Measurements from ENCODE around the gene RORB.

Gene RORB

DNA sequence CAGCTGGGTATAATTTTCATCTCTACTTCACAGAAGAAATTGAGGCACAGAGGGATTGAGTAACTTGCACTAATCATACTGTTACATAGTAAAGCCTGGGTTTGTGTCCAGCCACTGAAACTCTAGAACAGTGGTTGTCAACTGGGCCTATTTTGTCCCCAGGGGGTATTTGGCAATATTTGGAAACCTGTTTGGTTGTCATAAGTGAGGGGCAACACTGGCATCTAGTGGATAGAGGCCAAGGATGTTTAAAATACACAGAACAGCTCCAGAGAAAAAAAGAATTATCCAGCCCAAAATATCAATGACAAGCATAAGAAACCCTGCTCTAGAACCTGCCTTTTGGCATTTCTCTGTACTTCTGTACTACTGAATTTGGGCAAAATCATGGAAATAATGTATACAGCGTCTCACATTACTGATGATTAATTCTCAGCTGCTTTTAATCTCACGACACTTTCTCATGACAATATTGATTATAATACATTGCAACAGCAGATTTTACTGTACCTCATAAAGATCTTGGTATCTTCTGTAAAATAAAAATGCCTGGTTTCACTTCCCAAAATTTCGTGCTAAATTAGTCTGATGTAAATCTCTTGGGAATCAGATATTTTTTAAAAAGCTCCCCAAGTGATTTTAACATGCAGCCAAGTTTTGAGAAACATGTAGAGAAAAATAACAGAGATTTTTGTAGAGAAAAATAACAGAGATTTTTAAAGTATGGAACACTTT is 112.7 kb downstream of the RORB start:
- DNase-seq, result no peak

- DNase-seq, result no peak
These were observed 113.5 kb downstream of the RORB start for GRCh38 chr9:74610523-74611061.

DNA sequence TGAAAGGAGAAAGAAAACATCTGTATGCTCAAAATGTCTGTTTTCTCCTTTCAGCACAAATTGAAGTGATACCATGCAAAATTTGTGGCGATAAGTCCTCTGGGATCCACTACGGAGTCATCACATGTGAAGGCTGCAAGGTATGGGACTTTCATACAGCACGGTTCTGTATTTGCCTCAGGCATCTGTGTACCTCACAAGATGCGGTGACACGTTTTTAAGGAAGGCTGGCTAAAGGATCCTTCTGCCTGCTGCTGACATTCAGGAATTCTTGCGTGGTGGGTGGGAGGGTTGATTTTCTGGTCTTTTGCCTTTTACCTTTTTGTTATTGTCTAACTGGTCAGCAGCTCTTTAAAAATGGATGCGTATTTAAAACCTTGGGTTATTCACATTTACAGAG is 133.1 kb downstream of the RORB start:
- no peak for DNase-seq

DNA sequence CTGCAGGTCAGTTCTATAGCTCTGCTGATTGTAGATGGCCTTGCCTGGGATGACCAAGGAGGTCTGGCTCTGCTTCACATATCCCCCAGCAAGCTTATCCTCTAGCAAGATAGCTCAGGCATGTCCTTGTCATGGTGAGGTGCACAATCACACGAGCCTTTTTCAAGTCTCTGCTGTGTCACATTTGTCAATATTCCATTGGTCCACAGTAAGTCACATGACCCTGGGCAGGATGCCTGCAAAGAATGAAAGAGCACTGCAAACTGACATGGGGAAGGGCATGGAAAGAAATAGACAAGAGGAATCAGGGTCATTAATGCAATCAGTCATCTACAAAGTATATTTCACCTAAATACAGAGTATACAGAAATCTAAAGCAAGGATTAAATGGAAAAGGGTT is 142.0 kb downstream of the RORB start:
- no peak for DNase-seq

GRCh38 chr9:74642376-74642775 is 145.2 kb downstream of the RORB start:
- DNase-seq, result no peak

DNA sequence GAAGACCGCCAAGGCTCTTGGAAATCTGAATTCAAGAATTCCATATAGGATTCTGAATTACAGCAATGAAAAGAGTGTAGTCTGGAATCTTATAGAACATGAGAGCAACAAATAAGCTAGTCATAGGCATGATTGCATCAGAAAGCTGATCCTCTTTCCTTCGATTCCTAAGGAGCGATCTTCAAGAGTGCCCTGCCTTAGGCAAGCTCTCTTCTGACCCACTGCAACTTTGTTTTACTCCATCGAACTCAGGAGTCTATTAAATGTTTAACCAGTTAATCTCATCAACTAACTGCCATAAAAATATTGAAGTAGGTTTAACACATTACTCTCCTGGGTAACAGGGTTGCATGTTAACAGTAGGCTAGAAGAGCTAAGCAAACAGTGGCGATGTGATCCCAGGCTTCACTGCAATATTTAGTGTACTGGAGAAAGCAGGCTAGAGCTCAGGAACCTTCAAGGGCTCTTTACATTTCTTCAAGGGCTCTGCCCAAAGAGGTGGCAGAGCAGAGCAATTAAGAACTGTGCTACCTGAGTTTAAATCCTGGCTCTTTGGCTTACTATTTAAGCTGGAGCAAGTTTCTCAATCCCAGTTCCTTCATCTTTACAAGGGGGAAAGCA is 146.3 kb downstream of the RORB start:
- DNase-seq, result no peak

GRCh38 chr9:74644023-74644422 is 146.9 kb downstream of the RORB start:
- no peak for DNase-seq

GRCh38 chr9:74645007-74645639 is 148.0 kb downstream of the RORB start:
- peak; percentile 42 for DNase-seq

DNA sequence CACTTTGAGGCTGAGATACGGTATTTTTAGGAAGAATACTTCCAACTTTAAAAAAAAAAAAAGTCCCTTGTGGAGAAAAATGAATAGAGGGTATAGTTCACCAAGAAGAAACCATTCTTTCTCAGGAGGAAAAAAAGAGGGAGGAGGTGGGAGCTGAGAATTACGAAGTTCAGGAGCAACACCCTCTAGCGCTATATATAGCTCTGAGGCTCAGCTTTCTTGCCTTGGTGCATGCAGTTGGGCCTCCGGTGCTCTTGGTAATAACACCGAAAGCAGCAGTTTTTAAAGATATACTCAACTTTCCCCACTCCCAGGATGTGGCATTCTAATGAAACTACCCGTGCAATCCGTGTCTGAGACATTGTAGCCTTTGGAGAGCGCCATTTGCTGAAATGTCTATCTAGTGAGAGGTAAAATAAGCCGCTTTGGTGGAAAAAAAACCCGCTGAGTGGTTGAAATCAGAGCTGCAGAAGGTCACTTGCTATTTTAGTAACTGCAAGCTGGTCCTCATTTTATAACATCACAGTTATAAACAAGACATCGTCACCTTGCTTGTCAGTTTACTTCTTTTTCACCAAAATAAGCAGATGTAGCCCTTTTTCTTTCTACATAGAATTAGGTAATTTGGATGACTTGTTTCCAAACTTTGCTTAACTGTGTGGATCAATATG is 156.4 kb downstream of the RORB start:
- DNase-seq, result no peak

DNA sequence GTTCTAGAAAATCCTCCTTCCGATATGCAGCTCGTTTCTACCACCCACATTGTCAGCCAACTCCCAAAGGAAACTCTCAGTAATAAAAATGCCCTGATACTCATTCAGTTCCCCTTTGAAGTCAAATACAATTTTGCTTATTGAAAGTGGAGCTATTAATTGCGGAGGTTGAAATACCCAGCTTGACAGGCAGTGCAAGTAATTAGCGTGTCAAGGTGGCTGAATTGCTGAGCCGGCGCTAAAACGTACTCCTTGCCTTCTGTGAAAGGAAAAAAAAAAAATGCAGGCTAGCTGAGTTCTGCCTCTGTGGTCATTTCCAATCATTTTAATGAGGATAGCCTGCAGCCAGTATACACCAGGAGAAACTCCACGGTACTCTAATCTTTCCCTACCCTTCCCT is 165.5 kb downstream of the RORB start:
- DNase-seq, result no peak

DNA sequence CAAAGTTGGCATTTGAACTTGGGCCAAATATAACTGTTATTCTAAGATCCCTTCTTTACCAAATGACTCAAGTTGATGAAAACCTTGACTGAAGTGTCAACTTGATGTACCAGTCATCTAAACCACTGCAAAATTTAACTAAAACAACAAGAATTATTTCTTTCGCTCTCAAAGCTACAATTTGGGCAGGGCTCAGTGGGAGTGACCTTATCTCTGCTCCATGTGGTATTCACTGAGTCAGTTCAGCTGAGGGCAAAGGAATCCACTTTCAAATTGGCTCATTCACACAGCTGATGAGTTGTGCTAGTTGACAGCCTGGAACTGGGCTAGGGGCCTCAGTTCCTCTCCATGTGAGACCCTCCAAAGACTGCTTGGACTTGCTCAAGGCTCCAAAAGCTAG is 166.3 kb downstream of the RORB start:
- DNase-seq, result no peak

GRCh38 chr9:74666625-74667316 is 169.6 kb downstream of the RORB start:
- DNase-seq, result no peak

DNA sequence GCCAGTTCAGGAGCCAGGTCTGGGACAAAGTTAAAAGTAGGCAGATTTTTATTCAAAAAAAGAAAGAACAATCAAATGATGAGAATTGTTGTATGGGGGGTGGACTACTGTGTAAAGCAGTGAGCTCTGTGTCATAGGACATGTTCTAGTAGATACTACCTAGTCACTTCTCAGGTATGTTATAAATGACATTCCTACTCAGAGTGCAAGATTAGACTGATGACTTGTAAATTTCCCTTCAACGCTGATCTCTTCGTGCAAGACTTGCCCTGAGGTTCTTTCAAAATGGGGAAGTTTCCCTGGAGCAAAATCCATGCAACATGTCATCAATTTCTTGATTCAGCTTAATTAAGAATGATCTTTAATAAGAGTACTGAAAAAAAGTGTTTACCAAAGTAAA is 175.1 kb downstream of the RORB start:
- no peak for DNase-seq

DNA sequence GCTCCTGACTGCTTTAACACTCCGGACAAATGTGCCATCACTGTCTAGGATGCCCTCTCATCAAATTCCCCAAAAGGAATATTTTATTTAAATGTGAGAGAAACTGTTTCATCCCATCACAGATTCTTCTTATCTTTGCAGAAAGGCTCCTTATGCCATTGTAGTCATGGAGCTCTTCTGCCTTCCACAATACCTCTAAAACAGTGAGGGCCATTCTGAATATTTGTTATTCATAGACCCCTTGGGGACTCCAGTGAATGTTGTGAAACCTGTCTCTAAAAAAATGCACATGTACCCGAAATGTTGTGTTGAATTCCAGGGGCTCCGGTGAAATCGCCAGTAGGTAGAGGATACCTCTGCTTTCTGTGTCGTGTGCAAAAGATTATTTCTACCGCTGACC is 176.9 kb downstream of the RORB start:
- no peak for DNase-seq

GRCh38 chr9:74681906-74682305 is 184.8 kb downstream of the RORB start:
- DNase-seq, result no peak

- no peak for DNase-seq
These were observed 186.2 kb downstream of the RORB start for GRCh38 chr9:74683322-74683721.

- DNase-seq, result no peak
These were observed 193.9 kb downstream of the RORB start for GRCh38 chr9:74691058-74691457.

GRCh38 chr9:74696520-74696919 is 199.4 kb downstream of the RORB start:
- no peak for DNase-seq

- DNase-seq, result no peak
These were observed 200.4 kb downstream of the RORB start for GRCh38 chr9:74697535-74697934.

- no peak for DNase-seq
These were observed 214.2 kb downstream of the RORB start for GRCh38 chr9:74711341-74711740.

DNA sequence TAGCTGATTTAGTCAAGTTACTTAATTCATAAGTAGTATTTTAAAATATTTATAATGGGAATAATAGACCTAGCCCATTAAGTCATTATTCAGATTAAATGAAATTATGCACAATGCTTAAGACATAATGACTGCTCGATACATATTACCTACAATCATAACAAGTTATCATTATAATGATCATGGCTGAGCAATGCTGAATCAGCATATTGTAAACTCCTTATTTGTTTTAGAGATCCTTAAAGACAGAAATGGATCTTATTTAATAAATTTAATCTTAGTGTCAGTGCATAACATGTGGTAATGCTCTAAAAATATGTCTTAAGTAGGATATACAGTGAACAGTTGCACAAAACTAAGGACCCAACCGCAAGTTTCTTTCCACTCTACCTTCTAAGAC is 221.6 kb downstream of the RORB start:
- no peak for DNase-seq

DNA sequence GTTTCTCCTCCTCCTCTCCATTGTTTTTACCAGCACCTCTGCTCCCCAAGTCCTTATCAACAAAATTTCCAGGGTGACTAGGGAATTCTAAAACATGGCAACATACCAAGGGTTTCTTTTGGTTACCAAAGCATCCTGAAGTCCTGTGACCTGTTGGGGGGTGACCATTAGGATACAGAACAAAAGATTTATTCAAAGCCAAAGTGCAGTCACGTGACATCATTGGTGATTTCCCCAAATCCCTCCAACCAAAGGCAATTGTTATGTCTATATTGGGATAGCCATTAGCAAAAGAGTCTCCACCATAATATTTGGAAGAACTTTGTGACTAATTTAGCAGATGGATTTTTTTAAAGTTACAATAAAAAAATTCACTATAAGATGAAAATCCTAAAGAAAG is 222.2 kb downstream of the RORB start:
- DNase-seq, result no peak

Data from NCI-H1092 treated with DMSO at 0.1 percent for 48 hours (cell line).